Measurements from ENCODE around the gene LITAFD. TPM values are rescaled to one million over a fixed set of nuclear protein-coding genes. Genes with fewer than 3 reads are reported as not detected.

Gene LITAFD
- total and polyA plus RNA-seq, 2 experiments from 2014 or later: not detected

- H3K79me2 ChIP-seq (replicated peaks; ENCODE audit: insufficient read depth): peaks cover 30% of the 10 kb centered on the region
- peaks cover 47% of the 10 kb centered on the region for H3K4me1 Mint-ChIP-seq
- DNase-seq (ENCODE audit: low spot score): no peak
- peaks cover 26% of the 10 kb centered on the region for H4K20me1 ChIP-seq (replicated peaks; ENCODE audit: insufficient read depth)
- H3K4me3 ChIP-seq: no peak overlapping the region
- peaks cover 47% of the 10 kb centered on the region for H3F3A ChIP-seq (replicated peaks; ENCODE audit: low read depth)
- peak; percentile 56 to 58 for TF ChIP-seq CTCF (conservative IDR thresholded peaks at IDR 0.05; ENCODE audit: low read depth in 2 of 2)
- peak; percentile 11; the same call in 1 of the 2 replicates for TF ChIP-seq POLR2AphosphoS5 (IDR thresholded peaks at IDR 0.05; ENCODE audit: low read depth)
- TF ChIP-seq ETS1 (IDR thresholded peaks at IDR 0.05): no peak
- TF ChIP-seq EZH2 (IDR thresholded peaks at IDR 0.05; ENCODE audit: low read depth, unreplicated experiment): no peak
- H3K36me3 ChIP-seq (ENCODE audit: insufficient read depth): peaks cover 33% of the 10 kb centered on the region
- H3K36me3 Mint-ChIP-seq (ENCODE audit: low read depth): peaks cover 96% of the 10 kb centered on the region
- peaks cover 11% of the 10 kb centered on the region; the same call in 1 of the 2 replicates for H3K4me1 ChIP-seq (ENCODE audit: insufficient read depth)
- ATAC-seq: no peak
- H3K27ac ChIP-seq (ENCODE audit: low read depth): no peak overlapping the region
- H3K27me3 Mint-ChIP-seq (ENCODE audit: insufficient read depth, low read depth, poor library complexity): peaks cover 37% of the 10 kb centered on the region
- H3K9me3 Mint-ChIP-seq: no peaks in the 10 kb centered on the region
- H3K27ac Mint-ChIP-seq: no peak overlapping the region
- H3K4me3 Mint-ChIP-seq: no peak overlapping the region
- no peaks in the 10 kb centered on the region for H3K27me3 ChIP-seq (ENCODE audit: insufficient read depth)
- H3K4me2 ChIP-seq: no peak overlapping the region
- H2AFZ ChIP-seq: no peak overlapping the region
- H3K9me2 ChIP-seq (ENCODE audit: insufficient read depth): no peaks in the 10 kb centered on the region
Observed at GRCh38 chr16:8855051-8855786, 26.9 kb upstream of the LITAFD start.

- H3F3A ChIP-seq (replicated peaks; ENCODE audit: low read depth): peaks cover 47% of the 10 kb centered on the region
- H3K36me3 ChIP-seq (ENCODE audit: insufficient read depth): peaks cover 33% of the 10 kb centered on the region
- peaks cover 93% of the 10 kb centered on the region for H3K36me3 Mint-ChIP-seq (ENCODE audit: low read depth)
- no peak for DNase-seq (ENCODE audit: low spot score)
- no peak overlapping the region for H3K4me3 Mint-ChIP-seq
- H3K9me2 ChIP-seq (ENCODE audit: insufficient read depth): no peaks in the 10 kb centered on the region
- peaks cover 29% of the 10 kb centered on the region for H3K27me3 Mint-ChIP-seq (ENCODE audit: insufficient read depth, low read depth, poor library complexity)
- no peak overlapping the region for H3K4me2 ChIP-seq
- no peak overlapping the region for H2AFZ ChIP-seq
- H3K4me3 ChIP-seq: no peak overlapping the region
- peaks cover 37% of the 10 kb centered on the region for H3K79me2 ChIP-seq (replicated peaks; ENCODE audit: insufficient read depth)
- H4K20me1 ChIP-seq (replicated peaks; ENCODE audit: insufficient read depth): peaks cover 33% of the 10 kb centered on the region
- no peaks in the 10 kb centered on the region for H3K27me3 ChIP-seq (ENCODE audit: insufficient read depth)
- H3K4me1 ChIP-seq (ENCODE audit: insufficient read depth): peaks cover 9% of the 10 kb centered on the region; the same call in 1 of the 2 replicates
- H3K9me3 Mint-ChIP-seq: no peaks in the 10 kb centered on the region
- peaks cover 41% of the 10 kb centered on the region for H3K4me1 Mint-ChIP-seq
- no peak for ATAC-seq
- H3K27ac ChIP-seq (ENCODE audit: low read depth): 0 out of 2 replicates have a peak overlapping the region, but pooled peaks have one; percentile 39
- no peak overlapping the region for H3K27ac Mint-ChIP-seq
- TF ChIP-seq NANOG (IDR thresholded peaks at IDR 0.05; ENCODE audit: borderline replicate concordance) (no peak), JUNB (IDR thresholded peaks at IDR 0.05; ENCODE audit: unreplicated experiment) (no peak), STAT1 (IDR thresholded peaks at IDR 0.05; ENCODE audit: unreplicated experiment) (no peak), ZNF462 (CRISPR knock-in tag; IDR thresholded peaks at IDR 0.05) (no peak), CREB1 (CRISPR knock-in tag; IDR thresholded peaks at IDR 0.05; ENCODE audit: low read depth) (no peak), POLR2AphosphoS5 (IDR thresholded peaks at IDR 0.05; ENCODE audit: low read depth) (no peak), ZNF114 (CRISPR knock-in tag; IDR thresholded peaks at IDR 0.05) (no peak), EZH2phosphoT487 (IDR thresholded peaks at IDR 0.05; ENCODE audit: unreplicated experiment) (no peak), EZH2 (IDR thresholded peaks at IDR 0.05; ENCODE audit: low read depth, unreplicated experiment) (no peak), ZNF331 (CRISPR knock-in tag; IDR thresholded peaks at IDR 0.05; ENCODE audit: low read depth) (no peak)
Observed at GRCh38 chr16:8855972-8856371, 26.2 kb upstream of the LITAFD start.

Measured in GM23338 (cell line).